Measurements from ENCODE around the gene RPS6KC1. TPM values are rescaled to one million over a fixed set of nuclear protein-coding genes. Genes with fewer than 3 reads are reported as not detected.

RPS6KC1 gene
- total and polyA plus RNA-seq, 2 of the 4 experiments (the other 2 are of a cell fraction) = 7.9 to 23.7 TPM

- ChIA-PET POLR2A (ENCODE audit: unreplicated experiment) (no interaction called here), CTCF (interaction anchor here (0.6 kb wide), 1 partner anchor 34 kb away, joined by 3 read pairs; no protein-coding TSS in a partner anchor)
- H4K5ac ChIP-seq (ENCODE audit: low read depth, low read length) = no peak overlapping the region
Measured at GRCh38 chr1:213054142-213054541, 3.1 kb downstream of the RPS6KC1 start.

More at GRCh38 chr1:213054142-213054541, 3.1 kb downstream of the RPS6KC1 start:
- Histone ChIP-seq H3K4ac (ENCODE audit: low read depth, low read length) (no peak overlapping the region), H3K4me3 (ENCODE audit: insufficient read depth, low read depth, low read length) (no peak overlapping the region), H2BK15ac (ENCODE audit: low read depth, low read length) (no peak overlapping the region), H3K27me3 (ENCODE audit: control insufficient read depth, insufficient read depth, low read length) (no peaks in the 10 kb centered on the region), H2BK20ac (ENCODE audit: low read depth, low read length) (no peak overlapping the region), H3K9me3 (ENCODE audit: control insufficient read depth, insufficient read depth, low read length) (no peaks in the 10 kb centered on the region), H2AK5ac (ENCODE audit: low read depth, low read length) (no peak overlapping the region), H3K4me2 (ENCODE audit: low read depth, low read length) (no peak overlapping the region), H2BK120ac (ENCODE audit: low read depth, low read length) (no peak overlapping the region), H3K9ac (ENCODE audit: low read depth, low read length) (no peak overlapping the region), H3K14ac (replicated peaks; ENCODE audit: low read depth, low read length) (no peak overlapping the region), H4K8ac (ENCODE audit: low read depth in 2 of 2, low read length in 2 of 2) (no peak overlapping the region), H3K79me1 (ENCODE audit: low read depth in 1 of 2, low read length in 2 of 2) (peaks cover 4 to 45% of the 10 kb centered on the region in 2 experiments), H3K27ac (ENCODE audit: insufficient read depth, low read length) (no peak overlapping the region), H2AFZ (replicated peaks; ENCODE audit: low read length, poor library complexity) (no peak overlapping the region), H2BK5ac (ENCODE audit: low read depth, low read length, poor library complexity, severe bottlenecking) (no peak overlapping the region), H3K18ac (ENCODE audit: low read depth, low read length) (no peak overlapping the region), H2AK9ac (replicated peaks; ENCODE audit: low read depth, low read length, poor library complexity) (no peak overlapping the region), H3K9me1 (ENCODE audit: insufficient read depth, low read length) (peaks cover 6% of the 10 kb centered on the region), H3K36me3 (ENCODE audit: control insufficient read depth, insufficient read depth, low read length) (no peaks in the 10 kb centered on the region), H3K23ac (ENCODE audit: low read depth, low read length) (no peak overlapping the region), H4K91ac (ENCODE audit: insufficient read depth, low read depth, low read length) (no peak overlapping the region), H4K20me1 (ENCODE audit: insufficient read depth, low read length) (peaks cover 20% of the 10 kb centered on the region; the same call in 1 of the 2 replicates), H3K56ac (ENCODE audit: extremely low read depth, insufficient read depth, low read length) (no peak overlapping the region), H3K4me1 (ENCODE audit: control insufficient read depth, insufficient read depth, low read length) (peaks cover 2% of the 10 kb centered on the region; the same call in 1 of the 2 replicates)
- in situ Hi-C loops (cut with MboI; ENCODE audit: low sequenced_read_pairs) = no loop called here
- no CpG with 5 or more reads among the region's 2 CpGs for WGBS, 2 experiments (ENCODE audit: extremely low coverage in 2 of 2, insufficient read length in 1 of 2)
- ATAC-seq (ENCODE audit: low read depth) (no peak), DNase-seq (no peak)
- TF ChIP-seq CHD1 (IDR thresholded peaks at IDR 0.05; ENCODE audit: low read depth, low read length) (no peak), NFE2L2 (IDR thresholded peaks at IDR 0.05; ENCODE audit: low read depth, low read length) (no peak), MAFK (IDR thresholded peaks at IDR 0.05; ENCODE audit: low read depth, low read length) (no peak), RFX5 (IDR thresholded peaks at IDR 0.05; ENCODE audit: low read depth, low read length) (no peak), RAD21 (IDR thresholded peaks at IDR 0.05; ENCODE audit: low read length) (no peak), MAZ (IDR thresholded peaks at IDR 0.05; ENCODE audit: borderline replicate concordance, low read depth, low read length) (no peak), MXI1 (IDR thresholded peaks at IDR 0.05; ENCODE audit: borderline replicate concordance, low read depth, low read length) (no peak), FOS (IDR thresholded peaks at IDR 0.05; ENCODE audit: low read depth, low read length) (no peak)
- dilution Hi-C loops (cut with HindIII; ENCODE audit: low sequenced_read_pairs, unreplicated experiment) = no loop called here
- BruUV-seq (replicated peaks) = no TSS peak
- intact Hi-C loops (cut with micrococcal nuclease) = loop anchor here (5.0 kb wide), 1 partner anchor 37 kb away; the partner anchor contains the start of gene ANGEL2
